ENCODE results near the gene NIPSNAP3A.

GRCh38 chr9:104747565-104748358 lies at the start of gene NIPSNAP3A:
- TF ChIP-seq CTCF (IDR thresholded peaks at IDR 0.05; ENCODE audit: low read length) (no peak), EZH2 (IDR thresholded peaks at IDR 0.05; ENCODE audit: borderline replicate concordance, low read length) (no peak)

Measured in OCI-LY1 (cell line).